Transverse colon (tissue), 4 donors: ENCODE measurements around the gene TTC32. TPM values are rescaled to one million over a fixed set of nuclear protein-coding genes. Genes with fewer than 3 reads are reported as not detected.

Source experiments
- DNase-seq: peaks from one replicate; pipeline ENCODE4 v3.0.0-alpha.2; 2019
- H3K27ac ChIP-seq, 4 donors: fragments of 200-600 bp; sonication (generic); 2 replicates each; pipeline ENCODE4 v1.5.1; 2016 to 2018; ENCODE audit warnings: inconsistent platforms in 4 of 4
- H3K27me3 ChIP-seq: fragments of 200-600 bp; sonication (generic); 2 replicates; pipeline ENCODE4 v1.5.1; 2017; ENCODE audit warnings: inconsistent platforms
- H3K36me3 ChIP-seq, 4 donors: fragments of 200-600 bp; sonication (generic); 2 replicates each; pipeline ENCODE4 v1.5.1; 2017 to 2019; ENCODE audit warnings: inconsistent platforms in 4 of 4
- H3K4me1 ChIP-seq, 4 donors: fragments of 200-600 bp; sonication (generic); 2 replicates each; pipeline ENCODE4 v1.5.1; 2017 to 2020; ENCODE audit warnings: inconsistent platforms in 4 of 4
- H3K4me3 ChIP-seq, 4 donors: fragments of 200-600 bp; sonication (generic); 1 replicate in 1 of 4; 2 replicates in 3 of 4; pipeline versions ENCODE4 v1.5.1 to v1.6.1; 2017 to 2019; ENCODE audit warnings: inconsistent platforms in 4 of 4
- H3K9me3 ChIP-seq, 2 donors: fragments of 200-600 bp; sonication (generic); 2 replicates each; pipeline ENCODE4 v1.5.1; 2017 to 2019; ENCODE audit warnings: inconsistent platforms in 2 of 2
- CTCF ChIP-seq, 5 experiments: fragments of 200-600 bp in 3 of 5; fragments of 450-650 bp in 2 of 5; sonication (generic) in 3 of 5; IDR thresholded peaks; 1 replicate in 2 of 5; 2 replicates in 3 of 5; pipeline ENCODE4 v1.5.1; 2016 to 2017; ENCODE audit warnings: antibody characterized with exemption in 5 of 5, inconsistent platforms in 3 of 5, mild to moderate bottlenecking in 2 of 5, moderate library complexity in 1 of 5
- EP300 ChIP-seq: sonication (generic); formaldehyde crosslinking; IDR thresholded peaks from one replicate; pipeline ENCODE4 v1.6.1; 2017; ENCODE audit warnings: antibody characterized with exemption, low read depth
- POLR2A ChIP-seq: fragments of 450-650 bp; IDR thresholded peaks from one replicate; pipeline ENCODE4 v1.6.1; 2016; ENCODE audit warnings: antibody characterized with exemption, mild to moderate bottlenecking, moderate library complexity
- POLR2AphosphoS5 ChIP-seq, 3 donors: sonication (generic); formaldehyde crosslinking; IDR thresholded peaks; one replicate each; pipeline ENCODE4 v1.6.1; 2016; ENCODE audit warnings: antibody characterized with exemption in 3 of 3
- WGBS, 2 donors: methylation state at CpG; one replicate each; pipeline ENCODE4 v1.1.5; 2018; ENCODE audit warnings: low coverage in 1 of 2; 5-methylcytosine and 5-hydroxymethylcytosine counted together
- in situ Hi-C, 4 donors: fragments of 200-750 bp; cut with MboI; loops; one replicate each; pipeline versions ENCODE4 v1.15.0 to v1.15.1; 2017; ENCODE audit warnings: low sequenced_read_pairs in 3 of 4, low pct_ligation_motif_present in 1 of 4, low pct_unique_long_range_greater_than_20kb in 1 of 4
- intact Hi-C: fragments of 100-400 bp; cut with DNase I; formaldehyde crosslinking; loops from one replicate; pipeline ENCODE4 v1.15.1; 2023; ENCODE audit warnings: low total_unique reads
- total RNA-seq, 4 donors: library from RNA; depleted of rRNA; stranded (reverse); fragments of >200 nt; gene quantifications; one replicate each; pipeline ENCODE4 v1.1.0, GENCODE V29; 2016

TTC32 gene
- total RNA-seq, 4 donors from 2014 or later, result 3.0 to 23.3 (median 9.9) TPM

GRCh38 chr2:19864381-19864780 lies 37.4 kb downstream of the TTC32 start:
- H3K36me3 ChIP-seq, result no peaks in the 10 kb centered on the region
- TF ChIP-seq CTCF (IDR thresholded peaks at IDR 0.05) (no peak), POLR2A (no peak), EP300 (no peak), POLR2AphosphoS5 (IDR thresholded peaks at IDR 0.05) (no peak)
- no peaks in the 10 kb centered on the region for H3K9me3 ChIP-seq
- no peak overlapping the region for H3K4me3 ChIP-seq
- intact Hi-C loops, result loop anchor here (5.0 kb wide), 2 partner anchors 502 to 1112 kb away; no protein-coding TSS in a partner anchor
- H3K27ac ChIP-seq, result no peak overlapping the region
- peaks cover 4% of the 10 kb centered on the region for H3K27me3 ChIP-seq
- in situ Hi-C loops, result loop anchor here (5.0 to 25.0 kb wide), 11 partner anchors 490 to 1477 kb away; no protein-coding TSS in a partner anchor
- 73 to 100% methylated on average over 1 to 11 of the region's 11 CpGs for WGBS, 2 donors
- peaks cover 5 to 19% (median 9%) of the 10 kb centered on the region in 4 donors for H3K4me1 ChIP-seq
- DNase-seq, result no peak

GRCh38 chr2:19863303-19864041 lies 38.3 kb downstream of the TTC32 start:
- TF ChIP-seq POLR2AphosphoS5 (IDR thresholded peaks at IDR 0.05) (no peak), CTCF (IDR thresholded peaks at IDR 0.05) (peak; percentile 95 to 97 (median 96)), EP300 (no peak), POLR2A (no peak)
- H3K4me1 ChIP-seq, result peaks cover 1 to 10% (median 3%) of the 10 kb centered on the region in 4 donors
- H3K36me3 ChIP-seq, result no peaks in the 10 kb centered on the region
- peak overlapping the region in 2 of 4 donors; percentile 7 to 8 for H3K4me3 ChIP-seq
- intact Hi-C loops, result loop anchor here (2.0 to 5.0 kb wide), 3 partner anchors 501 to 1345 kb away; no protein-coding TSS in a partner anchor
- DNase-seq, result peak; percentile 68
- no peaks in the 10 kb centered on the region for H3K9me3 ChIP-seq
- in situ Hi-C loops, result loop anchor here (5.0 to 25.0 kb wide), 11 partner anchors 489 to 1476 kb away; no protein-coding TSS in a partner anchor
- WGBS, 2 donors, result 19% methylated on average over 33 of the region's 33 CpGs; no CpG with 5 or more reads in 1 of the 2 donors
- no peak overlapping the region for H3K27ac ChIP-seq
- peaks cover under 1% of the 10 kb centered on the region for H3K27me3 ChIP-seq

GRCh38 chr2:19861813-19862212 lies 40.0 kb downstream of the TTC32 start:
- H3K27ac ChIP-seq, result no peak overlapping the region

More at GRCh38 chr2:19861813-19862212, 40.0 kb downstream of the TTC32 start:
- in situ Hi-C loops, result loop anchor here (5.0 to 25.0 kb wide), 11 partner anchors 487 to 1475 kb away; no protein-coding TSS in a partner anchor
- Histone ChIP-seq H3K9me3 (no peaks in the 10 kb centered on the region), H3K4me3 (no peak overlapping the region), H3K36me3 (no peaks in the 10 kb centered on the region), H3K27me3 (no peaks in the 10 kb centered on the region), H3K4me1 (peaks cover 0 to 5% (median 2%) of the 10 kb centered on the region in 4 donors)
- intact Hi-C loops, result loop anchor here (2.0 to 5.0 kb wide), 3 partner anchors 500 to 1343 kb away; no protein-coding TSS in a partner anchor
- TF ChIP-seq CTCF (IDR thresholded peaks at IDR 0.05) (no peak), POLR2A (no peak), POLR2AphosphoS5 (IDR thresholded peaks at IDR 0.05) (no peak), EP300 (no peak)
- DNase-seq, result no peak
- 33 to 63% methylated on average over 1 of the region's 1 CpG for WGBS, 2 donors
